Sigmoid colon (tissue), 7 donors: Measurements from ENCODE around the gene TSHZ1. TPM values are rescaled to one million over a fixed set of nuclear protein-coding genes. Genes with fewer than 3 reads are reported as not detected.

Experiments used
- DNase-seq: peaks from one replicate; pipeline ENCODE4 v3.0.0-alpha.2; 2019
- H3K27ac ChIP-seq, 4 donors: fragments of 200-600 bp; sonication (generic); one replicate each; pipeline ENCODE4 v1.5.1; 2016 to 2019; ENCODE audit warnings: mild to moderate bottlenecking in 1 of 4
- H3K27me3 ChIP-seq, 3 donors: fragments of 200-600 bp; sonication (generic); one replicate each; pipeline ENCODE4 v1.5.1; 2019; ENCODE audit warnings: mild to moderate bottlenecking in 1 of 3
- H3K36me3 ChIP-seq, 4 donors: fragments of 200-600 bp; sonication (generic); one replicate each; pipeline ENCODE4 v1.5.1; 2016 to 2019
- H3K4me1 ChIP-seq, 4 donors: fragments of 200-600 bp; sonication (generic); one replicate each; pipeline ENCODE4 v1.5.1; 2017 to 2019
- H3K4me3 ChIP-seq, 4 donors: fragments of 200-600 bp; sonication (generic); one replicate each; pipeline ENCODE4 v1.5.1; 2017 to 2019; ENCODE audit warnings: mild to moderate bottlenecking in 2 of 4, moderate library complexity in 1 of 4
- H3K9me3 ChIP-seq, 4 donors: fragments of 200-600 bp in 3 of 4; sonication (generic) in 3 of 4; one replicate each; pipeline versions ENCODE4 v1.5.1 to v1.6.1; 2013 to 2019
- EP300 ChIP-seq, 4 donors: sonication (generic); formaldehyde crosslinking; IDR thresholded peaks; one replicate each; pipeline ENCODE4 v1.6.1; 2017; ENCODE audit warnings: antibody characterized with exemption in 4 of 4
- POLR2A ChIP-seq, 2 donors: fragments of 450-650 bp; IDR thresholded peaks; one replicate each; pipeline ENCODE4 v1.6.1; 2016; ENCODE audit warnings: antibody characterized with exemption in 2 of 2, mild to moderate bottlenecking in 2 of 2, moderate library complexity in 2 of 2
- POLR2AphosphoS5 ChIP-seq, 4 donors: sonication (generic); formaldehyde crosslinking; IDR thresholded peaks; one replicate each; pipeline ENCODE4 v1.6.1; 2017; ENCODE audit warnings: antibody characterized with exemption in 4 of 4
- WGBS, 2 donors: extraction: QIAGEN DNeasy Blood & Tissue Kit; methylation state at CpG; one replicate each; pipeline ENCODE4 v1.1.7; 2013; 5-methylcytosine and 5-hydroxymethylcytosine counted together
- intact Hi-C: fragments of 100-400 bp; cut with DNase I; formaldehyde crosslinking; loops from one replicate; pipeline ENCODE4 v1.15.1; 2023
- polyA plus RNA-seq, 3 donors: library from polyadenylated mRNA; stranded (reverse); fragments of 200-250 nt; gene quantifications; one replicate each; pipeline ENCODE4 v1.2.3, GENCODE V29; 2013
- total RNA-seq, 4 donors: library from RNA; depleted of rRNA; stranded (reverse); fragments of >200 nt; gene quantifications; one replicate each; pipeline ENCODE4 v1.1.0, GENCODE V29; 2016
- TF ChIP-seq, protein P1 (sequence below), 4 experiments: fragments of 450-650 bp in 3 of 4; fragments of 200-600 bp in 1 of 4; IDR thresholded peaks; one replicate each; pipeline ENCODE4 v1.5.1; 2016 to 2019; ENCODE audit warnings: antibody characterized with exemption in 4 of 4, mild to moderate bottlenecking in 3 of 4, moderate library complexity in 2 of 4
- donor health status: healthy with polysubstance abuse.
- donor health status: Bipolar disorder and iron deficiency.
- donor health status: healthy.

The TSHZ1 gene
- total and polyA plus RNA-seq, 7 donors: 7.8 to 29.4 (median 23.0) TPM

DNA sequence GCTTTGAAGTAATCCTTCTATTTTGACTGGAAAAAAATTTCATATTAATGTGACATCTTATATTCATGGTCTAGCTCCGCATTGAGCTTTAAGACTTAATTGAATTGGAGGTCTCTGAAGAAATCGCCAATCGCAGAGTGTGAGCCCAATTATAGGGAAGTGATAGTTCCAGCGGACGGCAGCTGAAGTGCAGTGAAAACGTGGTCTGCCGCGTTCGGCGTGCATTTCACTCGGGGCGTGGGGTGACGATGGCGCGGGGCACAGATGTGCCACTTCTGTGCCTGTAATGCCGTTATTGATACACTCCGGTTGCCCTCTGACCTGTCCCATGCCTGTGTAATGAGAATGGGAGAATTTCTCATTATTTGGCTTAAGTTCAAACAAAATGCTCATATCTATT is 106.7 kb downstream of the TSHZ1 start:
- Histone ChIP-seq H3K27me3 (no peaks in the 10 kb centered on the region), H3K4me1 (no peaks in the 10 kb centered on the region), H3K4me3 (no peak overlapping the region), H3K36me3 (no peaks in the 10 kb centered on the region), H3K27ac (no peak overlapping the region), H3K9me3 (no peaks in the 10 kb centered on the region)
- 93 to 98% methylated on average over 17 of the region's 17 CpGs for WGBS, 2 donors
- intact Hi-C loops: no loop called here
- TF ChIP-seq, protein P1, sequence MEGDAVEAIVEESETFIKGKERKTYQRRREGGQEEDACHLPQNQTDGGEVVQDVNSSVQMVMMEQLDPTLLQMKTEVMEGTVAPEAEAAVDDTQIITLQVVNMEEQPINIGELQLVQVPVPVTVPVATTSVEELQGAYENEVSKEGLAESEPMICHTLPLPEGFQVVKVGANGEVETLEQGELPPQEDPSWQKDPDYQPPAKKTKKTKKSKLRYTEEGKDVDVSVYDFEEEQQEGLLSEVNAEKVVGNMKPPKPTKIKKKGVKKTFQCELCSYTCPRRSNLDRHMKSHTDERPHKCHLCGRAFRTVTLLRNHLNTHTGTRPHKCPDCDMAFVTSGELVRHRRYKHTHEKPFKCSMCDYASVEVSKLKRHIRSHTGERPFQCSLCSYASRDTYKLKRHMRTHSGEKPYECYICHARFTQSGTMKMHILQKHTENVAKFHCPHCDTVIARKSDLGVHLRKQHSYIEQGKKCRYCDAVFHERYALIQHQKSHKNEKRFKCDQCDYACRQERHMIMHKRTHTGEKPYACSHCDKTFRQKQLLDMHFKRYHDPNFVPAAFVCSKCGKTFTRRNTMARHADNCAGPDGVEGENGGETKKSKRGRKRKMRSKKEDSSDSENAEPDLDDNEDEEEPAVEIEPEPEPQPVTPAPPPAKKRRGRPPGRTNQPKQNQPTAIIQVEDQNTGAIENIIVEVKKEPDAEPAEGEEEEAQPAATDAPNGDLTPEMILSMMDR (IDR thresholded peaks at IDR 0.05): no peak
- TF ChIP-seq POLR2AphosphoS5 (IDR thresholded peaks at IDR 0.05) (no peak), POLR2A (IDR thresholded peaks at IDR 0.05) (no peak), EP300 (IDR thresholded peaks at IDR 0.05) (no peak)
- DNase-seq: no peak

DNA sequence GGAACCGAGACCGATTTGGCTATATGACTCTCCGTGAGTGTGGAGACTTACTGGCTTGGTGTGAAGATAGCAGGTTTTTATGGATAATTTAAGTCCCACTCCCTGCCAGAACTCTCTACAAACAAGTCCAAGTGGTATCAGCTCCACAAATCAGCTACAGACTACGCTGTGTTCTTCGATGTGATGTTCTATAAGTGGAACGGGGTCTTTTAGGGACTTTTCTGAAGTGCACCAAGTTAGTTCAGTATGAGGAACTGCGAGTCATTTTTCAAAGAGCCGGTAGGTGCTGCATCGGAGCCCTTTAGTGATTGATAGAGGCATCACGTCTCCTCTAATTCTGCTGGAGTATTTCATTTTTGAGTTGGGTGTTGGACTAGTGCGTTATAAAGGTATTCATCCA is 107.1 kb downstream of the TSHZ1 start:
- DNase-seq: no peak
- H3K4me3 ChIP-seq: no peak overlapping the region
- 87 to 96% methylated on average over 11 of the region's 11 CpGs for WGBS, 2 donors

DNA sequence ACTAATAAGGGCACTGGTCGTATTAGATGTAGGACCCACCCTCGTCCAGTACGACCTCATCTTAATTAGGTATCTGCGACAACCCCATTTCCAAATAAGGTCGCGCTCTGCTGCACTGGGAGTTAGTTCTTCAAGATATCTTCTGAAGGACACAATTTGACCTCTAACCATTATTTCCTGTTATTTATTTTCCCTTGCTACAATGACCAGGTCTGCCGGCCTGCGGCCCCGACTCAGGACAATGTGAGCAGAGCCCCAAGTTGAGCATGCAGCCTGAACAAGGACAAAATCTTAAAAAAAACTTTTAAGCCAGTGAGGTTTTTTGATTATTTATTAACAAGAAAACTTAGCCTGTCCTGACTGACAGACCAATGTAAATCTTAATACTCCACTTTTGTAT is 109.3 kb downstream of the TSHZ1 start:
- H3K36me3 ChIP-seq: no peaks in the 10 kb centered on the region
- no peaks in the 10 kb centered on the region for H3K27me3 ChIP-seq
- no peak for DNase-seq
- no peaks in the 10 kb centered on the region for H3K9me3 ChIP-seq
- 94% methylated on average over 9 of the region's 9 CpGs for WGBS, 2 donors
- H3K4me1 ChIP-seq: peaks cover 0 to 5% (median 0%) of the 10 kb centered on the region in 4 donors
- intact Hi-C loops: no loop called here
- no peak for TF ChIP-seq POLR2AphosphoS5 (IDR thresholded peaks at IDR 0.05)
- TF ChIP-seq, protein P1 (IDR thresholded peaks at IDR 0.05): no peak
- no peak overlapping the region for H3K4me3 ChIP-seq
- no peak overlapping the region for H3K27ac ChIP-seq

More for the DNA sequence above, 107.1 kb downstream of the TSHZ1 start:
- H3K4me1 ChIP-seq: no peaks in the 10 kb centered on the region
- H3K9me3 ChIP-seq: no peaks in the 10 kb centered on the region
- H3K36me3 ChIP-seq: no peaks in the 10 kb centered on the region
- no peaks in the 10 kb centered on the region for H3K27me3 ChIP-seq
- intact Hi-C loops: no loop called here
- TF ChIP-seq POLR2AphosphoS5 (IDR thresholded peaks at IDR 0.05) (no peak), EP300 (IDR thresholded peaks at IDR 0.05) (no peak), POLR2A (IDR thresholded peaks at IDR 0.05) (no peak)
- TF ChIP-seq, protein P1 (IDR thresholded peaks at IDR 0.05): no peak
- no peak overlapping the region for H3K27ac ChIP-seq

DNA sequence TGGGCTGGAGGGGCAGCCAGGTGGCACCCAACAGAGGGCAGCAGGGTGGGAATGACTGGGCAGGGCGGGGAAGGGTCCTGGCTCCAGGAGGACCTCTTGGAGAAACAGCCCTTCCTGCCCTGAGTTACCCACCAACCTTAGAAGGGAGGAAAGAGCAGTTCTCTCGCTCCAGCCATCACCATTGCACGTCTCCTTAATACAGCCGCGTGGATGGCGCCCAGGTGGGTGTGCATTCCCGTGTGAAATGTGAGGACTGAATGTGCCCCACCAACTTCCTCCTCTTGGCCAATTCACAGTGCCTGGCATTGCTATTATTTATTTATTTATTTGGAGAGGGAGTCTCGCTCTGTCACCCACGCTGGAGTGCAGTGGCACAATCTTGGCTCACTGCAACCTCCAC is 109.9 kb downstream of the TSHZ1 start:
- Histone ChIP-seq H3K27me3 (no peaks in the 10 kb centered on the region), H3K4me1 (peaks cover 0 to 5% (median 0%) of the 10 kb centered on the region in 4 donors), H3K4me3 (no peak overlapping the region), H3K27ac (no peak overlapping the region), H3K9me3 (no peaks in the 10 kb centered on the region), H3K36me3 (no peaks in the 10 kb centered on the region)
- 93 to 95% methylated on average over 9 of the region's 9 CpGs for WGBS, 2 donors
- TF ChIP-seq POLR2A (IDR thresholded peaks at IDR 0.05) (no peak), POLR2AphosphoS5 (IDR thresholded peaks at IDR 0.05) (no peak), EP300 (IDR thresholded peaks at IDR 0.05) (no peak)
- TF ChIP-seq, protein P1 (IDR thresholded peaks at IDR 0.05): no peak
- intact Hi-C loops: no loop called here
- no peak for DNase-seq

DNA sequence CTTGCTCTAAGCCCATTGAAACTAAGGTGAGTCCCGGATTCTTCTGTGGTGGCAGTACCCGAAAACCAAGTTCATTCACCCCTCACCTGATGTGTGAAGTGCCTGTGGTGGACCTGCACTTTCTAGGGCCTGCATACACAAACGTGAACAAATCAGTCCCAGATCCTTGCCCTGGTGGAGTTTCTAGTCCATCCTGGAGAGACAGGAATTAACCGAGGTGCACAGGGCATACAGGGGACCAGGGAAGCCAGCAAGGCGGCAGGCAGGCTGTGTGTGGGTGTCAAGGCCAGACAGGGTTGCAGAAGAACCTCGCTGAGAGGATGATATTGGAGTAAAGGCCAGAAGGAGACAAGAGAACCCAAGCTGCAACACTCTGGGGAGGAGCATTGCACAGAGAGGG is 110.8 kb downstream of the TSHZ1 start:
- H3K36me3 ChIP-seq: no peaks in the 10 kb centered on the region
- no peak for TF ChIP-seq POLR2A (IDR thresholded peaks at IDR 0.05)
- no peak for TF ChIP-seq EP300 (IDR thresholded peaks at IDR 0.05)
- no peak for TF ChIP-seq POLR2AphosphoS5 (IDR thresholded peaks at IDR 0.05)
- TF ChIP-seq, protein P1 (IDR thresholded peaks at IDR 0.05): no peak
- H3K27me3 ChIP-seq: no peaks in the 10 kb centered on the region
- intact Hi-C loops: no loop called here
- no peak overlapping the region for H3K4me3 ChIP-seq
- no peak for DNase-seq
- H3K9me3 ChIP-seq: peaks cover 0 to 2% (median 0%) of the 10 kb centered on the region in 4 donors
- H3K27ac ChIP-seq: no peak overlapping the region
- peaks cover 0 to 5% (median 0%) of the 10 kb centered on the region in 4 donors for H3K4me1 ChIP-seq
- 88 to 92% methylated on average over 6 of the region's 6 CpGs for WGBS, 2 donors
